ENCODE results near the gene PIAS1.
"Not testable (repeated sequence)": the region's sequence is repeated elsewhere in the genome, so short reads cannot be mapped to it uniquely, and the experiment has no call there.

Gene PIAS1

DNA sequence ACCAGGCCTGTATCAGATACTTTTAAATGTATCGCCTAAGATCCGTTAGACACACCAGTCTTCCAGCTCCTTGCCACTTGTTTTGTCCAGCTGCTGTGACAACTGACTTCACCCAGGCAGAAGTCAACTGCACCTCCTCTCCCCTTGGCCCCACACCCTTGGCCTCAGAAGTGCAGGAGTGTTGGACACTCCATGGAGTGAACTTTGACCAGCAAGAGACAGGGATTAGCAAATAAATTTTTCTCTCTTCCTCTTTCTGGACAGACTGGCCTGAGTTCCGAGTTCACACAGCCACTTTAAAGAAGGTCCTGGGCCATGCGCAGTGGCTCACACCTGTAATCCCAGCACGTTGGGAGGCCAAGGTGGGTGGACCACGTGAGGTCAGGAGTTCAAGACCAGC is 178.3 kb downstream of the PIAS1 start:
- FAIRE-seq = no peak
- no peak for DNase-seq (ENCODE audit: low spot score)

- DNase-seq (ENCODE audit: low spot score) (no peak), FAIRE-seq (no peak)
Measured at GRCh38 chr15:68232937-68233336, 178.8 kb downstream of the PIAS1 start.

DNA sequence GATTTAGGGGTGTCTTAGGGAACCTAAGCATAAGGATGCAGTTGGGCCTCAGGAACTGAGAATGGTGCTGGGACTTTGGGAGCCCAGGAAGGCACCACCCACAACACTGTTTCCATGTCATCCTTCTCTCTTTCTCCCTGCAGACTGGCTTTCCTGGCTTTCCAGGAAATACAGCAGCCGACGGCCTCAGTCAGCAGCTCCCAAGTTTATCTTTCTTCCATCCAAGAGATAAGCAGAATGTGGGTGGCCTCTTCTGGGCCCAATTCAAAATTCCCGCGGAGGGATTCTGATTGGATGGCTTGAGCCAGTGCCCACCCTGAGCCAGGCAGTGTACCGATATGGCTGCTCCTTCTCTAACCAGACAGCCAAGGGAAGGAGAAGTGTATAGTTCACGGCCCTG is 179.9 kb downstream of the PIAS1 start:
- FAIRE-seq (no peak), DNase-seq (ENCODE audit: low spot score) (no peak)

DNA sequence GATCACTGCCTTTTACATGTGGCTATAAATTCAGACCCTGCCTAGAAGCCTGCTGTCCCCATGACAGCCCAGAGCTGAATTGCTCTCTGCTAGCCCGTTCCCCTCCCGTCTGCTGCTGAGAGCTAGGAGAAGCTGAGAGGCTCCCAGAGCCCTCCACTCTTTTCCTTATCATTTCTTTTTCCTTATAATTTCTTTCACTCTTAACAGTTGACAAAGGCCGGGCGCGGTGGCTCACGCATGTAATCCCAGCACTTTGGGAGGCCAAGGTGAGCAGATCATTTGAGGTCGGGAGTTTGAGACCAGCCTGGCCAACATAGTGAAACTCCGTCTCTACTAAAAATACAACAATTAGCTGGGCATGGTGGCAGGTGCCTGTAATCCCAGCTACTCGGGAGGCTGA is 180.4 kb downstream of the PIAS1 start:
- not testable (repeated sequence) for FAIRE-seq; DNase-seq (ENCODE audit: low spot score)

DNA sequence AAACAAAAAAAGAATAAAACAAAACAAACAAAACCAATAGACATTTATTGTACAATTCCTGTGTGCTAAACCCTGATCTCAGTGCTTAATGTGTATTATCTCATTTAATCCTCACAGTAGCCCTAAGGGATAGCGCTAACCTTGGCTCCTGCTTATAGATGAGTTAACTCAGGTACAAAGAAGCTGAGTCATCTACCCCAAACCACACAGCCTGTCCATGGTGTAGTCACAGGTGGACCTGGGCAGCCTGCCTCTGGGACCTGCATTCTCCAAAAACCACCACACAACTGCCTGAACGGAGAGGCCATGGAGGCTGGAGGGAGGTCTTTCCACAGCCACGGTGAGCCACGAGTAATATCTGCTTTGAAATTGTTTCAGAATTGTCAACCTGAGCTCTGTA is 180.9 kb downstream of the PIAS1 start:
- FAIRE-seq (no peak), DNase-seq (ENCODE audit: low spot score) (no peak)

GRCh38 chr15:68239025-68239424 is 184.9 kb downstream of the PIAS1 start:
- DNase-seq (ENCODE audit: low spot score) = no peak
- no peak for FAIRE-seq

DNA sequence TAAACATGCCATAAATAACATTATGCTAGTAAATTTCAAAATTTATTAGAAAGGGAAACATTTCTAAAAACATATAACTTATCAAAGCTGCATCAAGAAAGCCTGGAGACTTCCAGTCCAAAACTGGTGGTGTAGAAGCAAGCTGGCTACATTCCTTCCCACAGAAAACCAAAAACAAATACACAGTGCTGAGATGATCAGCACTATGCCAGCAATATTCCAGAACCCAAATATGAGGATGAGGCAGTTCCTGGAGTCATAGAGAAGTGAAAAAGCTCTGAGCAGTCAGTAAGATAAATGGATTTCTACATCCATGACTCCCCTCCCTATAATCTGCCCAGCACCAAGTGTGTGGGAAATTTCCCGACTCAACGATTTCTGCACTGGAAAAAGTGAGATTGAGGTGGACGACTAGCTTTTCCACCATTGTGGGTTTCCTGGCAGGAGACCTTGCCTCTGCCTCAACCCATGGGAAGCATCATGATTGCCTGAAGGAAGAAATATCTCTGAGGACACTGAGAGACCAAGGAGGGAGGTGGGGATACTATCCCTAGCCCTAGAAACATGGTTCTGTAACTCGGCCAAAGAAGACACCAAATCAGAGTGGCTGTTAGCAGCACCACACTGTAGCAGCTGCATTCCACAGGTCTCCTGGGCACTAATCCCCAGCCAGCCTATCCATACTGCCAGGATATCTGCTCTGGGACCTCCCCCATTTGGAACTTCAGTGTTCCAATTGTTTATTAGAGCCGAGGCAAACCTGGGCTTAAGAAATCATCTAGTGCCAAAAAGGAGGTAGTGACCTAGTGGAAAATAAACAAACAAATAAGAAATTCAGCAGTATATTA is 187.2 kb downstream of the PIAS1 start:
- FAIRE-seq = no peak
- DNase-seq (ENCODE audit: low spot score) = no peak
